ENCODE results near the gene CBX5. TPM values are rescaled to one million over a fixed set of nuclear protein-coding genes. Genes with fewer than 3 reads are reported as not detected.

The CBX5 gene
- total and polyA plus RNA-seq, 2 of the 8 experiments (the other 6 are each of a cell fraction or from before 2014, with no cell fraction given), result 62.4 to 231 TPM

- Histone ChIP-seq H4K91ac (replicated peaks; ENCODE audit: insufficient read length, low read length) (no peak overlapping the region), H3K14ac (ENCODE audit: insufficient read length) (no peak overlapping the region), H4K5ac (ENCODE audit: insufficient read length, low read depth, low read length) (no peak overlapping the region), H2BK5ac (ENCODE audit: low read depth, low read length) (0 out of 2 replicates have a peak overlapping the region, but pooled peaks have one; percentile 13), H3K56ac (replicated peaks; ENCODE audit: insufficient read length, low read depth, low read length) (no peak overlapping the region), H3K18ac (ENCODE audit: extremely low read depth, low read length) (no peak overlapping the region), H2BK20ac (ENCODE audit: low read length) (no peak overlapping the region), H3K9me3 (ENCODE audit: insufficient read depth in 2 of 2, low read depth in 1 of 2, low read length in 1 of 2) (no peaks in the 10 kb centered on the region), H4K8ac (ENCODE audit: extremely low read depth, insufficient read depth, low read length) (no peak overlapping the region), H2BK15ac (ENCODE audit: low read length) (no peak overlapping the region), H3K23ac (ENCODE audit: insufficient read length) (no peak overlapping the region), H3K23me2 (ENCODE audit: low read depth, low read length) (no peaks in the 10 kb centered on the region), H3K36me3 (ENCODE audit: control insufficient read depth in 2 of 4, insufficient read depth in 4 of 4, low read length in 3 of 4) (peaks cover 0 to 3% (median 0%) of the 10 kb centered on the region in 4 experiments; a peak in 2 of 8 replicates), H3K9ac (replicated peaks in 1 of 4; ENCODE audit: extremely low read depth in 1 of 4, low read depth in 3 of 4, low read length in 3 of 4) (no peak overlapping the region), H3K4me1 (replicated peaks in 1 of 4; ENCODE audit: control insufficient read depth in 3 of 4, insufficient read depth in 4 of 4, low read length in 3 of 4) (peaks cover 0 to 3% (median 1%) of the 10 kb centered on the region in 4 experiments; a peak in 2 of 7 replicates), H3K79me2 (ENCODE audit: control insufficient read depth in 1 of 2, insufficient read depth in 2 of 2, low read length in 2 of 2) (no peaks in the 10 kb centered on the region), H3K4me3 (ENCODE audit: extremely low read depth in 1 of 4, insufficient read depth in 2 of 4, low read depth in 3 of 4, low read length in 4 of 4) (no peak overlapping the region), H2AK5ac (ENCODE audit: low read depth, low read length) (no peak overlapping the region), H4K20me1 (replicated peaks in 1 of 2; ENCODE audit: control insufficient read depth in 1 of 2, insufficient read depth in 2 of 2, low read length in 2 of 2) (peaks cover 0 to 4% of the 10 kb centered on the region in 2 experiments), H2BK12ac (ENCODE audit: low read depth, low read length) (no peak overlapping the region), H3K27me3 (replicated peaks in 1 of 4; ENCODE audit: control insufficient read depth in 3 of 4, extremely low read depth in 1 of 4, insufficient read depth in 3 of 4, low read length in 3 of 4) (peaks cover 0 to 3% (median 1%) of the 10 kb centered on the region in 4 experiments; a peak in 4 of 7 replicates), H2AFZ (ENCODE audit: low read length) (no peak overlapping the region), H3K27ac (ENCODE audit: low read depth, low read length) (no peak overlapping the region), H3K4ac (replicated peaks; ENCODE audit: insufficient read length, low read depth, low read length) (no peak overlapping the region), H3K79me1 (ENCODE audit: low read depth, low read length) (no peaks in the 10 kb centered on the region), H3K4me2 (ENCODE audit: insufficient read depth in 1 of 2, low read depth in 2 of 2, low read length in 2 of 2) (no peak overlapping the region), H2BK120ac (replicated peaks; ENCODE audit: low read depth, low read length) (no peak overlapping the region)
- FAIRE-seq (no peak), DNase-seq (ENCODE audit: low read depth in 1 of 2, low spot score in 2 of 2) (no peak)
- 85% methylated on average over 5 of the region's 5 CpGs; no CpG with 5 or more reads in 1 of the 2 experiments for WGBS, 2 experiments (ENCODE audit: extremely low coverage in 1 of 2, insufficient coverage in 1 of 2, insufficient read length in 1 of 2, insufficient replicate concordance in 2 of 2, low coverage in 1 of 2, low lambda C conversion rate in 2 of 2, missing lambda C conversion rate in 1 of 2)
- ChIA-PET CTCF (ENCODE audit: partially characterized antibody) (interaction anchor here (1.2 to 13.6 kb wide), 5 partner anchors 10 to 45 kb away, joined by 3 to 185 read pairs (median 20); no protein-coding TSS in a partner anchor), POLR2A (ENCODE audit: partially characterized antibody) (no interaction called here)
- TF ChIP-seq CTBP2 (IDR thresholded peaks at IDR 0.05; ENCODE audit: borderline replicate concordance, insufficient read depth, insufficient read length, low read length), result no peak
- no peak for TF ChIP-seq POLR2AphosphoS5 (IDR thresholded peaks at IDR 0.05; ENCODE audit: low read depth, low read length)
- no peak for TF ChIP-seq SP1 (IDR thresholded peaks at IDR 0.05; ENCODE audit: low read depth, low read length)
- TF ChIP-seq CEBPB (IDR thresholded peaks at IDR 0.05; ENCODE audit: low read depth, low read length), result no peak
- TF ChIP-seq SUZ12 (IDR thresholded peaks at IDR 0.05; ENCODE audit: low read length), result no peak
- TF ChIP-seq RBBP5 (IDR thresholded peaks at IDR 0.05; ENCODE audit: borderline replicate concordance, low read depth, low read length), result no peak
- TF ChIP-seq ZNF274 (IDR thresholded peaks at IDR 0.05; ENCODE audit: borderline replicate concordance, extremely low read depth, low read length), result no peak
These were observed 96.9 kb downstream of the CBX5 start for GRCh38 chr12:54182981-54183380.
